ENCODE measurements around the gene CCNH.

Gene CCNH

DNA sequence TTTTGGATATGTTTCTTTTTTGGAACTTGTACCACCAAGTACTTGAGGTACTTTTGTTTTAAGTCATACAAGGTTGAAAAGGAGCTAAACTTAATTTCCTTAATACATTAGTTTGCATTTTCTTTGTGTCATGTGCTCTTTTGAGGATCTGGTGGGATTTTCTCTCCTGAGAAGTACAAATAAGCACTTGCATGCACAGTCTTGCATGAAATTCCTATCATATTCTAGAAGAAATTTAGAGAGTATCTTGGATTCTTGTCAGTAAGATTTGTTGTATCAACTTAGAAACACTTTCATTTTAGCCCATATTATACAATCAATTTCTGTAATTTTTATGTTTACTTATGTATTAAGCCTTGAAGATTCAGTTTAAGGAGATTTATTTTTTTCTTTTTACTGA lies 64.9 kb downstream of the CCNH start:
- no peaks in the 10 kb centered on the region for H4K20me1 ChIP-seq (ENCODE audit: insufficient read depth, low read length)
- DNase-seq: no peak
- H3K4me2 ChIP-seq (ENCODE audit: low read depth, low read length): peak overlapping the region; percentile 7
- peaks cover 5% of the 10 kb centered on the region for H3K36me3 ChIP-seq (replicated peaks; ENCODE audit: insufficient read depth, low read length)
- H3K9ac ChIP-seq (ENCODE audit: low read length): no peak overlapping the region
- no peak overlapping the region for H3K27ac ChIP-seq (ENCODE audit: low read length)
- no peaks in the 10 kb centered on the region for H3F3A ChIP-seq (ENCODE audit: insufficient read depth, low read length)
- H2AFZ ChIP-seq (ENCODE audit: low read length): no peak overlapping the region
- no peaks in the 10 kb centered on the region for H3K9me2 ChIP-seq (replicated peaks; ENCODE audit: insufficient read depth, low read length)
- no peaks in the 10 kb centered on the region for H3K9me3 ChIP-seq (replicated peaks; ENCODE audit: insufficient read depth, low read length)
- H3K4me1 ChIP-seq (ENCODE audit: low read length): peaks cover 13% of the 10 kb centered on the region
- H3K27me3 ChIP-seq (replicated peaks; ENCODE audit: insufficient read depth, low read length): no peaks in the 10 kb centered on the region
- H3K79me2 ChIP-seq (ENCODE audit: low read length): no peaks in the 10 kb centered on the region
- H3K4me3 ChIP-seq (ENCODE audit: low read length): no peak overlapping the region
- no peak for TF ChIP-seq EZH2phosphoT487 (IDR thresholded peaks at IDR 0.05; ENCODE audit: low read length)
- TF ChIP-seq, protein P1, sequence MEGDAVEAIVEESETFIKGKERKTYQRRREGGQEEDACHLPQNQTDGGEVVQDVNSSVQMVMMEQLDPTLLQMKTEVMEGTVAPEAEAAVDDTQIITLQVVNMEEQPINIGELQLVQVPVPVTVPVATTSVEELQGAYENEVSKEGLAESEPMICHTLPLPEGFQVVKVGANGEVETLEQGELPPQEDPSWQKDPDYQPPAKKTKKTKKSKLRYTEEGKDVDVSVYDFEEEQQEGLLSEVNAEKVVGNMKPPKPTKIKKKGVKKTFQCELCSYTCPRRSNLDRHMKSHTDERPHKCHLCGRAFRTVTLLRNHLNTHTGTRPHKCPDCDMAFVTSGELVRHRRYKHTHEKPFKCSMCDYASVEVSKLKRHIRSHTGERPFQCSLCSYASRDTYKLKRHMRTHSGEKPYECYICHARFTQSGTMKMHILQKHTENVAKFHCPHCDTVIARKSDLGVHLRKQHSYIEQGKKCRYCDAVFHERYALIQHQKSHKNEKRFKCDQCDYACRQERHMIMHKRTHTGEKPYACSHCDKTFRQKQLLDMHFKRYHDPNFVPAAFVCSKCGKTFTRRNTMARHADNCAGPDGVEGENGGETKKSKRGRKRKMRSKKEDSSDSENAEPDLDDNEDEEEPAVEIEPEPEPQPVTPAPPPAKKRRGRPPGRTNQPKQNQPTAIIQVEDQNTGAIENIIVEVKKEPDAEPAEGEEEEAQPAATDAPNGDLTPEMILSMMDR (IDR thresholded peaks at IDR 0.05; ENCODE audit: low read length): no peak
- TF ChIP-seq EZH2 (optimal IDR thresholded peaks at IDR 0.05; ENCODE audit: low read depth, low read length): no peak

DNA sequence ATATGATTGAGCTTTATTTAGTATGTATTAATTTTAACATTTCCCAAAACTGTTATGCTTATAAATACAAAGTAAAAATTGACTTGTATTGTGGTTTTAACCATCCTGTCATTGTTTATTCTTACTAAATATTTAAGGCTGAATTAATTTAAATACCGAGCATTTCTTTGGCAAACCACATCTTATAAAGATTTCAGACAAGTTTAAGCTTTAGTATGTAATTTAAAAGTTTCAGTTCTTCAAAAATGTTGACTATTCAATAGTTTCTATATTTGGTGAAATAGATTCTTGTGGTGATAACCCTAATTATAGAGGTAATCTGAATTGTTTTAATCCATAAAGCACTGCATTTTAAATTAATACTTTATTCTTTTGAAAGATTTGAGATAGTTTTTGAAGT lies 65.5 kb downstream of the CCNH start:
- H3K4me3 ChIP-seq (ENCODE audit: low read length): no peak overlapping the region
- H4K20me1 ChIP-seq (ENCODE audit: insufficient read depth, low read length): no peaks in the 10 kb centered on the region
- H3K27ac ChIP-seq (ENCODE audit: low read length): no peak overlapping the region
- H2AFZ ChIP-seq (ENCODE audit: low read length): no peak overlapping the region
- no peaks in the 10 kb centered on the region for H3K27me3 ChIP-seq (replicated peaks; ENCODE audit: insufficient read depth, low read length)
- H3K36me3 ChIP-seq (replicated peaks; ENCODE audit: insufficient read depth, low read length): peaks cover 7% of the 10 kb centered on the region
- no peak overlapping the region for H3K9ac ChIP-seq (ENCODE audit: low read length)
- TF ChIP-seq, protein P1 (IDR thresholded peaks at IDR 0.05; ENCODE audit: low read length): no peak
- TF ChIP-seq EZH2 (optimal IDR thresholded peaks at IDR 0.05; ENCODE audit: low read depth, low read length) (no peak), EZH2phosphoT487 (IDR thresholded peaks at IDR 0.05; ENCODE audit: low read length) (no peak)
- DNase-seq: peak; percentile 23
- peaks cover 13% of the 10 kb centered on the region for H3K4me1 ChIP-seq (ENCODE audit: low read length)
- no peaks in the 10 kb centered on the region for H3K9me3 ChIP-seq (replicated peaks; ENCODE audit: insufficient read depth, low read length)
- no peaks in the 10 kb centered on the region for H3F3A ChIP-seq (ENCODE audit: insufficient read depth, low read length)
- no peaks in the 10 kb centered on the region for H3K9me2 ChIP-seq (replicated peaks; ENCODE audit: insufficient read depth, low read length)
- peak overlapping the region; percentile 21; the same call in 1 of the 2 replicates for H3K4me2 ChIP-seq (ENCODE audit: low read depth, low read length)
- no peaks in the 10 kb centered on the region for H3K79me2 ChIP-seq (ENCODE audit: low read length)

Measured in MM.1S (cell line).